Astrocyte of the spinal cord (primary cell): ENCODE results near the gene CFAP46.

ENCODE experiments used
- DNase-seq: peaks from one replicate; pipeline ENCODE4 v3.0.0; 2011; ENCODE audit warnings: low read depth, low spot score
- H3K4me3 ChIP-seq: 2 replicates; pipeline ENCODE4 v1.5.1; 2011; ENCODE audit warnings: low read depth, mild to moderate bottlenecking, low read length, moderate library complexity
- CTCF ChIP-seq: IDR thresholded peaks from 2 replicates; pipeline ENCODE4 v1.5.1; 2012; ENCODE audit warnings: low read depth, mild to moderate bottlenecking, low read length, inconsistent platforms
- in situ Hi-C: cut with HindIII; loops from 2 replicates; pipeline ENCODE4 v1.10.0; 2017; ENCODE audit warnings: low sequenced_read_pairs

The CFAP46 gene

GRCh38 chr10:132974886-132975830, 32.8 kb upstream of the CFAP46 start:
- in situ Hi-C loops: no loop called here
- DNase-seq: no peak
- H3K4me3 ChIP-seq: no peak overlapping the region
- no peak for TF ChIP-seq CTCF

GRCh38 chr10:132974249-132974796, 32.0 kb upstream of the CFAP46 start:
- in situ Hi-C loops: no loop called here
- no peak for TF ChIP-seq CTCF
- DNase-seq: no peak
- no peak overlapping the region for H3K4me3 ChIP-seq

GRCh38 chr10:132973903-132974241, 31.5 kb upstream of the CFAP46 start:
- no peak for TF ChIP-seq CTCF
- no peak overlapping the region for H3K4me3 ChIP-seq
- in situ Hi-C loops: no loop called here
- no peak for DNase-seq

- no peak for TF ChIP-seq CTCF
- in situ Hi-C loops: no loop called here
- no peak overlapping the region for H3K4me3 ChIP-seq
- DNase-seq: no peak
Observed at GRCh38 chr10:132972986-132973902, 30.9 kb upstream of the CFAP46 start.

- DNase-seq: no peak
- in situ Hi-C loops: no loop called here
- TF ChIP-seq CTCF: no peak
- H3K4me3 ChIP-seq: no peak overlapping the region
Observed at GRCh38 chr10:132972149-132972985, 30.0 kb upstream of the CFAP46 start.
